Measurements from ENCODE around the gene CRCP.
"Not testable (repeated sequence)": the region's sequence is repeated elsewhere in the genome, so short reads cannot be mapped to it uniquely, and the experiment has no call there.

DNA sequence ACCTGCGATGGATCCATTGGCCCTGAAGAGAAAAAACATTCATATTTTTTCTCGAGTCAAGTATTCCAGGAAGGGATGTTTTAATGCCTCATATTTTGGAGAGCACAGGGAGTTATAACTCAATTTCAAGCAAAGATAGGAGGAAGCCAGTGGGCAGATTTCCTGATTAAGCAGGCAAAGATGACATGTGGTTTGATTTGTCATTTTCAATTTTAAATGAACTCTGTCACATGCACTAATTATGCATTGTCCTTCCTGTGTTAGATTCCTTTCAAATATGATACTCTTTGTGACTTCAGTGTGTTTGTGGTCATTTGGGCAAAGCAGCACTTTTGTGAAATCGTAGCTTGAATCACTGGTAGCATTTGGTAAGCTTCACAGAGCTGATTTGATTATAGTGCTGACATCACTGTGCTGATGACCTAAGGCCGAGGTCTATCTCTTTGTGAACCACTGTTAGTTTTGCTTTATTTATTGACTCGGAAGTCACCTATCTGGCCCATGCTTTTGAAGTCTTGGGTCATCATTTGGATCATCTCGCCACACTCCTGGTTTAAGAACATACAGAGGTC, 11.2 kb downstream of the CRCP start:
- TF ChIP-seq, protein P1, sequence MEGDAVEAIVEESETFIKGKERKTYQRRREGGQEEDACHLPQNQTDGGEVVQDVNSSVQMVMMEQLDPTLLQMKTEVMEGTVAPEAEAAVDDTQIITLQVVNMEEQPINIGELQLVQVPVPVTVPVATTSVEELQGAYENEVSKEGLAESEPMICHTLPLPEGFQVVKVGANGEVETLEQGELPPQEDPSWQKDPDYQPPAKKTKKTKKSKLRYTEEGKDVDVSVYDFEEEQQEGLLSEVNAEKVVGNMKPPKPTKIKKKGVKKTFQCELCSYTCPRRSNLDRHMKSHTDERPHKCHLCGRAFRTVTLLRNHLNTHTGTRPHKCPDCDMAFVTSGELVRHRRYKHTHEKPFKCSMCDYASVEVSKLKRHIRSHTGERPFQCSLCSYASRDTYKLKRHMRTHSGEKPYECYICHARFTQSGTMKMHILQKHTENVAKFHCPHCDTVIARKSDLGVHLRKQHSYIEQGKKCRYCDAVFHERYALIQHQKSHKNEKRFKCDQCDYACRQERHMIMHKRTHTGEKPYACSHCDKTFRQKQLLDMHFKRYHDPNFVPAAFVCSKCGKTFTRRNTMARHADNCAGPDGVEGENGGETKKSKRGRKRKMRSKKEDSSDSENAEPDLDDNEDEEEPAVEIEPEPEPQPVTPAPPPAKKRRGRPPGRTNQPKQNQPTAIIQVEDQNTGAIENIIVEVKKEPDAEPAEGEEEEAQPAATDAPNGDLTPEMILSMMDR (IDR thresholded peaks at IDR 0.05), result not testable (repeated sequence)
- TF ChIP-seq POLR2A (IDR thresholded peaks at IDR 0.05); POLR2AphosphoS5 (IDR thresholded peaks at IDR 0.05); EP300 (IDR thresholded peaks at IDR 0.05; ENCODE audit: low read depth): not testable (repeated sequence)

Data from transverse colon (tissue), 4 donors.